Esophagus (tissue), 2 donors: ENCODE results near the gene COL15A1. TPM values are rescaled to one million over a fixed set of nuclear protein-coding genes. Genes with fewer than 3 reads are reported as not detected.

Source experiments
- H3K27ac ChIP-seq, 2 donors: one replicate each; pipeline ENCODE4 v1.5.1; 2013; ENCODE audit warnings: low read depth in 2 of 2, mild to moderate bottlenecking in 2 of 2, inconsistent platforms in 1 of 2, low read length in 1 of 2, moderate library complexity in 1 of 2
- H3K27me3 ChIP-seq, 2 donors: one replicate each; pipeline ENCODE4 v1.6.1; 2013; ENCODE audit warnings: low read length in 2 of 2, control low read depth in 1 of 2, mild to moderate bottlenecking in 1 of 2; ENCODE audit not compliant: insufficient read depth in 2 of 2, control insufficient read depth in 1 of 2
- H3K36me3 ChIP-seq, 2 donors: one replicate each; pipeline ENCODE4 v1.6.1; 2013; ENCODE audit warnings: low read length in 1 of 2; ENCODE audit not compliant: control insufficient read depth in 2 of 2, insufficient read depth in 2 of 2
- H3K4me1 ChIP-seq, 2 donors: one replicate each; pipeline ENCODE4 v1.6.1; 2013; ENCODE audit warnings: low read length in 1 of 2; ENCODE audit not compliant: control insufficient read depth in 2 of 2, insufficient read depth in 2 of 2
- H3K4me3 ChIP-seq, 2 donors: one replicate each; pipeline ENCODE4 v1.5.1; 2013; ENCODE audit warnings: low read length in 2 of 2, mild to moderate bottlenecking in 2 of 2, low read depth in 1 of 2, moderate library complexity in 1 of 2
- H3K9me3 ChIP-seq, 2 donors: one replicate each; pipeline ENCODE4 v1.6.1; 2013; ENCODE audit warnings: mild to moderate bottlenecking in 2 of 2, low read depth in 1 of 2, low read length in 1 of 2, moderate library complexity in 1 of 2; ENCODE audit not compliant: control insufficient read depth in 2 of 2, insufficient read depth in 1 of 2
- WGBS, 2 donors: extraction: QIAGEN DNeasy Blood & Tissue Kit; methylation state at CpG; one replicate each; pipeline ENCODE4 v1.1.7; 2013; 5-methylcytosine and 5-hydroxymethylcytosine counted together
- polyA plus RNA-seq, 2 donors: library from polyadenylated mRNA; stranded (reverse); fragments of 200-250 nt; gene quantifications; one replicate each; pipeline ENCODE4 v1.2.3, GENCODE V29; 2013
- donor health status: healthy with polysubstance abuse.
- donor health status: Bipolar disorder and iron deficiency.

Gene COL15A1
- polyA plus RNA-seq, 2 donors, result 5.2 to 7.3 TPM

DNA sequence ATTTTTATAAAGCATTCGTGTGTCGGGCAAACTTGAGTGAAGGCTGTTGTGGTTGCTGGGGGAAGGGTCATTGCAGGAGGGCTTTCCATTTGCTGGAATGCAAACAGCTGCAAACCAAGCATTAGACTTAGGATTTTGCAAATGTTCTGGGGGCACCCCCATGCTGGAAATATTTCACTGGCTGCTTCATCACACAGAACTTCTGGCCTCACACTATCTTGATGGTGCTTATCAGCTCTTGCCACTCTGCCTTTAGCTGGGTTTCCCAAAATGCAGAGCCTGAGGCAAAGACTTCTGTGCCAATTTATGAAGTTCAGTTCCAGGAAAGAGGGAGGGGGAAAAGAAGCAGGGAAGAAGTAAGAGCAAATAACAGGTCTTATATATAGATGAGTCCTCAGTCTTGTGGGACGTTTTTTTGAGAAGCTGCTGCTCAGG lies 8.6 kb upstream of the COL15A1 start:
- 59 to 61% methylated on average over 3 of the region's 3 CpGs for WGBS, 2 donors
- no peak overlapping the region for H3K4me3 ChIP-seq
- H3K27ac ChIP-seq, result no peak overlapping the region
- no peaks in the 10 kb centered on the region for H3K9me3 ChIP-seq
- H3K27me3 ChIP-seq, result no peaks in the 10 kb centered on the region
- H3K36me3 ChIP-seq, result no peaks in the 10 kb centered on the region
- no peaks in the 10 kb centered on the region for H3K4me1 ChIP-seq

DNA sequence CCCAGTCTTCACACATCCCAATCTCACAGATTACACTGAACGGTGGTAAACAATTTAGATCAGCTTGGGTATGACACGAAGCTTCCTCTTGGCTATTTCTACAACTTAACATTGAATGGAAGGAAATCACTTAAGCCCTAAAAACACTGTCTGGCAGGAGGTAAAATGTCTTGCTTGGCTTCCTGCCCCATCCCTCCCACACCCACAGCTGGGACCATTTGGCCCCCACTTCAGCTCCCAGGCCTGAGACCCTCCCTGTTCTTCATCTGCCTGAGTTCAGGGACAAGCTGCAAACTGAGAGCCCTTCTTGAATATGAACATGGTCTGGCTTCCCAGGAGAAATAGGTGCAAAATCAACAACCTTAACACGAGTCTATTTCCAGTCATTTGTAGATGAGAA lies 3.4 kb upstream of the COL15A1 start:
- no peaks in the 10 kb centered on the region for H3K9me3 ChIP-seq
- 33 to 45% methylated on average over 3 of the region's 3 CpGs for WGBS, 2 donors
- peaks cover 2 to 14% of the 10 kb centered on the region in 2 donors for H3K27me3 ChIP-seq
- H3K4me1 ChIP-seq, result no peaks in the 10 kb centered on the region
- H3K27ac ChIP-seq, result no peak overlapping the region
- no peaks in the 10 kb centered on the region for H3K36me3 ChIP-seq
- H3K4me3 ChIP-seq, result no peak overlapping the region

DNA sequence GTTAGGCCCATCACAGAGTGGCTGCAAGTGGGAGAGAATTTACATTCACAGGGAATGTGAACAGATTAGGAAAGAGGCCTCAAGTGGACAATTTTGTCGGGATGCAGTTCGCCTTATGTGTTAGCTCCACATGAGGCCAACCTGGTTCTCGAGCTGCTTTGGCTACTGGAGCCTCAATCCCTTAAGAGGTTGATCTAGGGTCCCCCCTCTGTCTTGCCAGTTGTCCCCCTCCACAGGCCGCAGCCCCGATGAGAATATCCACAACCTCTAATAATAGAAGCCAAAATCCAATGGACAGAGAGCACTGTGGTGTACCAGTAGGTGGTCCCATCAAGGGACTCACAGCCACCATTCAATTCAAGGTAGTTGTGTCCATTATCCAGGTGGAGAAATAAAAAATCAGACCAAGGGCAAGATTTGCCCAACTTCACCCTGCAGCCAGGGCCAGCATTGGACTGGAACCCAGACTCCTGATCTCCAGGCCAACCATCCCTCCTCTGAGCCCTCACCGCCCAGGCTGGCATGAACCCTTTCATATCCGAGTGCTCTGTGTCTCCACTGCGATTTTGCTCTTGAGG lies 1.7 kb upstream of the COL15A1 start:
- Histone ChIP-seq H3K36me3 (no peaks in the 10 kb centered on the region), H3K27ac (no peak overlapping the region), H3K4me1 (no peaks in the 10 kb centered on the region), H3K9me3 (no peaks in the 10 kb centered on the region), H3K27me3 (peaks cover 2 to 14% of the 10 kb centered on the region in 2 donors), H3K4me3 (no peak overlapping the region)
- WGBS, 2 donors, result 88 to 91% methylated on average over 8 of the region's 8 CpGs

DNA sequence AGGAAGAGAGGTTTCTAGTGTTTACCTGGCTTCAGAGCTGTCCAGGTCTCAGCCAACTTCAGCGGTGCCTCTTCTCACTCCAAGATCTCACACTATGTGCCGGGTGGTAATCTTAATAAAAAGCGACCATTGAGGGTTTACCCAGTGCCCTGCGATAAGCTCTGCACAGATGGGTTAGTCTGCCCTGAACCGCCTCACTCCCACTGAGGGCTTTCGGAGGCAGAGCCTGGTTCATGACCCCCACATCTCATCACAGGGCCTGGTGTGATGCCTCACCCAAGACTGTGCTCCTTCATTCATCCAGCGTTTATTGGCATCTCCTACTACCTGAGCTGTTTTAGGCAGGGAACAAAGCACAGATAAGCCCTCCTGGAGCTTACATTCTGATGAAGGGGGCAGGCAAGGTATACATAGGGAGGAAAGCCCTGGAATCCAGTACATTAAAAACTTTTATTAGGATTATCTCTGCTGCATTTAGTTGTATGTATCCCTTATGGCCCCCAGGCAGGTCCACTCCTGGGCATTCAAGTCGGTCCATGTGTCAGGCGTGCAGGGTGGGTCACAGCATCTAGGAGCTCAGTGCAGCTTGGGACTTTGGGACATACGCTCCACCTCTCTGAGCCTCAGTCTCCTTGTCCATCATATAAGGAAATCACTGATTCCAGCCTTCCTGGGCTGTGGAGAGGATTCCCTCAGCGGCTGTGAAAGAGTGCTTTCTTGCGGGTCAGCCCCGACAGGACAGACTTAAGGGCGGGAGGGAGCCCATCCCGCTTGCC lies 613 bp upstream of the COL15A1 start:
- peaks cover 2 to 14% of the 10 kb centered on the region in 2 donors for H3K27me3 ChIP-seq
- H3K4me1 ChIP-seq, result no peaks in the 10 kb centered on the region
- H3K36me3 ChIP-seq, result no peaks in the 10 kb centered on the region
- H3K4me3 ChIP-seq, result peak overlapping the region; percentile 50 to 54
- peak overlapping the region; percentile 52 to 82 for H3K27ac ChIP-seq
- no peaks in the 10 kb centered on the region for H3K9me3 ChIP-seq
- 48 to 50% methylated on average over 15 of the region's 15 CpGs for WGBS, 2 donors

DNA sequence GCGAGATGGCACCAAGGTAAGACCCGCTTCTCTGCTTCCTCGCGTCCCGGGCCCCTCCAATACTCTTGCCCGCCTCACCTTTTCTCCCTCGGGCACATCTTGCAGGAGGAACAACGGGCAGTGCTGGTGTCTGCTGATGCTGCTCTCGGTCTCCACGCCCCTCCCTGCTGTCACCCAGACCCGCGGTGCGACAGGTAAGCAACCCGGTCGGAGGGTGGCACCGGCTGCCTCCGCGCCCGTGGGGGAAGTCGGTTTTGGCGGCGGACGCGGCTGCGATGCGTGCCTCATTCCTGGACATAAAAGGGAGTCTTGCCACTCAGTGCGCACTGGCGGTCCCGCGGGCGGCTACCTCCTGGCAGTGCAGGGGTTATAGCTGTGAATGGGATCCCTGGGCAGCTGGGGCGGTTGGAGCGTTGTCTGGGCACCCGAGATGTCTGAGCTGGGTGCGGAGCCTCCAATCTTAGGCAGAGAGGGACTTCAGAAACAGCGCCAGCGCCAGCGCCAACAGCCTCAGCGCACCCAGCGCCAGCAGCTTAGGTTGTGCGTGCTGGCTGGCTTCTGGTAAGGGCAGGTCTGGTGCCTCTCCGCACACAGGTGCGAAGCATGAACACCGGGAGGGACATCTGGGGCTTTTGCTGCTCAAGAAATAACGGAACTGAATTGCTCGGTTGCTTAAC lies 488 bp downstream of the COL15A1 start:
- Histone ChIP-seq H3K4me3 (peak overlapping the region; percentile 50 to 54), H3K4me1 (no peaks in the 10 kb centered on the region), H3K27me3 (peaks cover 2 to 14% of the 10 kb centered on the region in 2 donors), H3K36me3 (no peaks in the 10 kb centered on the region), H3K27ac (peak overlapping the region; percentile 52 to 82), H3K9me3 (no peaks in the 10 kb centered on the region)
- 2 to 3% methylated on average over 46 of the region's 46 CpGs for WGBS, 2 donors

DNA sequence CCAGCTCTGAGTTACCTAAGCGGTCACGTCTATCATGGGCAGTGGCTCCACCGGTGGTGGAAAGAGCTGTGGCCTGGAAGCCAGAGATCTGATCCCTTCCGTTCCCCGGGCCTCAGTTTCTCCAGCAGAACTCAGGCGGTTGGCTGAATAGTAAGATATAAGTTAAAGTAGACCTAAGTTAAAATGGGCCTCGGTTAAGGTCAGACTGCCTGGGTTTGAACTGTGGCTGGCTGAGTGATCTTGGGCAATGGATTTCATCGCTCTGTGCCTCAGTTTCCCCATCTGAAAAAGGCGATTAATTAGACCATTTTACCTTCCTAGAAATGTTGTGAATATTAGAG lies 997 bp downstream of the COL15A1 start:
- 35 to 41% methylated on average over 9 of the region's 9 CpGs for WGBS, 2 donors
- Histone ChIP-seq H3K9me3 (no peaks in the 10 kb centered on the region), H3K4me1 (no peaks in the 10 kb centered on the region), H3K27ac (peak overlapping the region; percentile 52 to 82), H3K36me3 (no peaks in the 10 kb centered on the region), H3K27me3 (peaks cover 2 to 14% of the 10 kb centered on the region in 2 donors), H3K4me3 (peak overlapping the region; percentile 50 to 54)

DNA sequence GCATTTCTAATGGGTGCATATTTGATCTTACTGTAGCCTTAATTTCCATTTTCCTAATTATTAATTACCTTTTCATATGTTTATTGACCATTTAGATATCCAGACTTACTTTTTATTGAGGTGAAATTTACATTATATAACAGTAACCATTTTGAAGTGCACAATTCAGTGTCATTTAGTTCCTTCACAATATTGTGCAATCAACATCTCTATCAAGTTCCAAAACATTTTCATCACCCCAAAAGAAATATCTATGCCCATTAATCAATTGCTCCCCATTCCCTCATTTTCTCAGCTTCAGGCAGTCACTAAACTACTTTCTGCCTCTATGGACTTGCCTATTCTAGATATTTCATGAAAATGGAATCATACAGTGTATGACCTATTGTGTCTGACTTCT lies 5.9 kb downstream of the COL15A1 start:
- H3K36me3 ChIP-seq, result no peaks in the 10 kb centered on the region
- H3K27ac ChIP-seq, result no peak overlapping the region

DNA sequence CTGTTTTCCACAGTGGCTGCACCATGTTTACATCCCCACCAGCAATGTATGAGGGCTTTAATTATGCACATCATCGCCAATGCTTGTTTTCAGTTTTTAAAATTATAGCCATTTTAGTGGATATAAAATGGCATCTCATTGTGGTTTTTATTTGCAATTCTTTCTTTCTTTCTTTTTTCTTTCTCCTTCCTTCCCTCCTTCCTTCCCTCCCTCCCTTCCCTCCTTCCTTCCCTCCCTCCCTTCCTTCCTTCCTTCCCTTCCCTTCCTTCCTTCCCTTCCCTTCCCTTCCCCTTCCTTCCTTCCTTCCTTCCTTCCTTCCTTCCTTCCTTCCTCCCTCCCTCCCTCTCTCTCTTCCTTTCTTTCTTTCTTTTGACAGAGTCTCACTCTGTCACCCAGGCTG lies 6.6 kb downstream of the COL15A1 start:
- no peak overlapping the region for H3K27ac ChIP-seq
- H3K4me1 ChIP-seq, result no peaks in the 10 kb centered on the region
- no peaks in the 10 kb centered on the region for H3K27me3 ChIP-seq
- no peak overlapping the region for H3K4me3 ChIP-seq
- no peaks in the 10 kb centered on the region for H3K36me3 ChIP-seq
- H3K9me3 ChIP-seq, result no peaks in the 10 kb centered on the region
- 91 to 94% methylated on average over 1 of the region's 1 CpG for WGBS, 2 donors

More for the DNA sequence above, 5.9 kb downstream of the COL15A1 start:
- no peaks in the 10 kb centered on the region for H3K9me3 ChIP-seq
- H3K27me3 ChIP-seq, result peaks cover 0 to 3% of the 10 kb centered on the region in 2 donors
- H3K4me1 ChIP-seq, result no peaks in the 10 kb centered on the region
- no peak overlapping the region for H3K4me3 ChIP-seq

DNA sequence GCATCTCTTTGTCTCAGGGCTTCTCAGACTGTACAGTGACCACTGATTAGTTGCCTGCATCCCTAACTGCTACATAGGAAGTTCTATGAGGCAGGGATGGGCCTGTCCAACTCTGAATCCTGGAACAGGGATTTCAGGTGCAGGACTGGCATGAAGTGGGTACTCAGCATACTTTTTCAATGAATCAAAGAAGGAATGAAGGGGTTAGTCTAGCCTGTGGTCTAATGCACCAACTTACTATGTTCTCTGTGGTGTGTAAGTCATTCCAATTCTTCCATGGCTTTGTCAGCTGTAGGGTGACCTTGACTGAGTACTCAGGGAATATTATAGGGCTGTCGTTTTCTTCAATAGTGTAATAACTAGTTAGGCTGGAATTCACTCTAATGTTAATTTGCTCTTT lies 8.3 kb downstream of the COL15A1 start:
- H3K36me3 ChIP-seq, result no peaks in the 10 kb centered on the region
- H3K27me3 ChIP-seq, result no peaks in the 10 kb centered on the region
- H3K4me3 ChIP-seq, result no peak overlapping the region
- H3K9me3 ChIP-seq, result no peaks in the 10 kb centered on the region
- no peak overlapping the region for H3K27ac ChIP-seq
- 60 to 83% methylated on average over 1 of the region's 1 CpG for WGBS, 2 donors
- no peaks in the 10 kb centered on the region for H3K4me1 ChIP-seq
